Activated B cell treated with CpG ODN at 0.5 μM for 24 hours (primary cell): ENCODE measurements around the gene IGFL4. TPM values are rescaled to one million over a fixed set of nuclear protein-coding genes. Genes with fewer than 3 reads are reported as not detected.

Source experiments
- ATAC-seq: fragments of 200-7000 bp; cut with Tn5 transposase; one replicate; pipeline ENCODE4 v1.10.0; 2021; ENCODE audit warnings: low read depth, mild to moderate bottlenecking, moderate library complexity
- CTCF ChIA-PET: fragments of 350-600 bp; sonication (Branson Sonifier 250); formaldehyde crosslinking; loops from one replicate; lab custom pipeline; 2021; ENCODE audit warnings: antibody characterized with exemption; lab: Charles Lee
- POLR2A ChIA-PET: fragments of 350-600 bp; sonication (Branson Sonifier 250); formaldehyde crosslinking; loops from one replicate; lab custom pipeline; 2021; ENCODE audit warnings: antibody characterized with exemption; lab: Charles Lee
- DNase-seq: peaks from one replicate; pipeline ENCODE4 v3.0.0; 2022
- H3K27ac Mint-ChIP-seq: one replicate; pipeline ENCODE4 v1.8.0; 2020; ENCODE audit warnings: mixed read lengths
- H3K27me3 Mint-ChIP-seq: one replicate; pipeline ENCODE4 v1.8.0; 2021; ENCODE audit warnings: mixed read lengths
- H3K36me3 Mint-ChIP-seq: one replicate; pipeline ENCODE4 v1.8.0; 2021; ENCODE audit warnings: low read depth, mixed read lengths
- H3K4me1 Mint-ChIP-seq: one replicate; pipeline ENCODE4 v1.8.0; 2021; ENCODE audit warnings: mixed read lengths
- H3K4me3 Mint-ChIP-seq: one replicate; pipeline ENCODE4 v1.8.0; 2020; ENCODE audit warnings: mild to moderate bottlenecking, mixed read lengths
- H3K9me3 Mint-ChIP-seq: one replicate; pipeline ENCODE4 v1.8.0; 2020; ENCODE audit warnings: mixed read lengths
- intact Hi-C: fragments of 100-400 bp; cut with micrococcal nuclease; formaldehyde crosslinking; loops from one replicate; pipeline ENCODE4 v1.15.1; 2024
- total RNA-seq: library from RNA; stranded (reverse); gene quantifications from 2 replicates; pipeline ENCODE4 v1.2.3, GENCODE V29; 2022
- TF ChIP-seq, protein P1 (sequence below): fragments of 200-600 bp; IDR thresholded peaks from one replicate; pipeline ENCODE4 v1.8.0; 2022; ENCODE audit warnings: antibody characterized with exemption, mild to moderate bottlenecking

IGFL4 gene
- total RNA-seq, 1 donor from 2014 or later = not detected

DNA sequence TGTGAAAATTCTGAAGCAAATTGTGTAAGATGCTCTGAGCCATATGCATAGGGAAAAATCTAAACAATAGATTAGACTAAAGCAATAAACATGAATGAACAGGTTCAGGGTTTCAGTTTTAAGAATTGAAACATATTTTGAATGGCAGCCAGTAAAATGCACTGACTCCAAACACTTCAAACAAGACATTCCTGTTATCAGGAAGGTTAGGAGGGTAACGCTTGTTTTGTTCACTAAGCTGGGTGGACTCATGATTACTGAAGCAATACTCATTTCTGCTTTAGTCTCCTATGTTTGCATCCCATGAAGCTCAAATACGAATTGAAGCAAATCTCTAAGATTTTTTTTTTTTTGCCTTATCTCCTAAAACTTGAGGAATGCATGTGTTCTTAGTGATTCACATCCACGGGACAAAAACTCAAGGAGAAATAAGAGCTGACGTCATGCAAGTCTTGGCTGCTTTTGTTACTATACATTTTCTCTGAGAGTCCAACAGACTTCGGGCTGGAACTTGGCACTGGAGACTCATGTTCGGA lies 29.1 kb upstream of the IGFL4 start:
- ChIA-PET CTCF (interaction anchor here (0.6 kb wide), 1 partner anchor 76 kb away, joined by 3 read pairs; no protein-coding TSS in a partner anchor), POLR2A (no interaction called here)
- peaks cover 71% of the 10 kb centered on the region for H3K27me3 Mint-ChIP-seq
- no peaks in the 10 kb centered on the region for H3K36me3 Mint-ChIP-seq
- intact Hi-C loops = no loop called here
- TF ChIP-seq, protein P1, sequence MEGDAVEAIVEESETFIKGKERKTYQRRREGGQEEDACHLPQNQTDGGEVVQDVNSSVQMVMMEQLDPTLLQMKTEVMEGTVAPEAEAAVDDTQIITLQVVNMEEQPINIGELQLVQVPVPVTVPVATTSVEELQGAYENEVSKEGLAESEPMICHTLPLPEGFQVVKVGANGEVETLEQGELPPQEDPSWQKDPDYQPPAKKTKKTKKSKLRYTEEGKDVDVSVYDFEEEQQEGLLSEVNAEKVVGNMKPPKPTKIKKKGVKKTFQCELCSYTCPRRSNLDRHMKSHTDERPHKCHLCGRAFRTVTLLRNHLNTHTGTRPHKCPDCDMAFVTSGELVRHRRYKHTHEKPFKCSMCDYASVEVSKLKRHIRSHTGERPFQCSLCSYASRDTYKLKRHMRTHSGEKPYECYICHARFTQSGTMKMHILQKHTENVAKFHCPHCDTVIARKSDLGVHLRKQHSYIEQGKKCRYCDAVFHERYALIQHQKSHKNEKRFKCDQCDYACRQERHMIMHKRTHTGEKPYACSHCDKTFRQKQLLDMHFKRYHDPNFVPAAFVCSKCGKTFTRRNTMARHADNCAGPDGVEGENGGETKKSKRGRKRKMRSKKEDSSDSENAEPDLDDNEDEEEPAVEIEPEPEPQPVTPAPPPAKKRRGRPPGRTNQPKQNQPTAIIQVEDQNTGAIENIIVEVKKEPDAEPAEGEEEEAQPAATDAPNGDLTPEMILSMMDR = no peak
- no peak overlapping the region for H3K4me3 Mint-ChIP-seq
- no peaks in the 10 kb centered on the region for H3K9me3 Mint-ChIP-seq
- no peak for ATAC-seq
- H3K4me1 Mint-ChIP-seq = no peaks in the 10 kb centered on the region
- no peak overlapping the region for H3K27ac Mint-ChIP-seq
- no peak for DNase-seq

GRCh38 chr19:46068345-46069258 lies 27.8 kb upstream of the IGFL4 start:
- TF ChIP-seq, protein P1 = no peak
- intact Hi-C loops = no loop called here
- H3K27me3 Mint-ChIP-seq = peaks cover 66% of the 10 kb centered on the region
- DNase-seq (no peak), ATAC-seq (no peak)
- ChIA-PET CTCF (no interaction called here), POLR2A (no interaction called here)
- no peak overlapping the region for H3K27ac Mint-ChIP-seq
- H3K9me3 Mint-ChIP-seq = no peaks in the 10 kb centered on the region
- no peak overlapping the region for H3K4me3 Mint-ChIP-seq
- H3K36me3 Mint-ChIP-seq = no peaks in the 10 kb centered on the region
- H3K4me1 Mint-ChIP-seq = no peaks in the 10 kb centered on the region

- Mint-ChIP-seq H3K27me3 (peaks cover 65% of the 10 kb centered on the region), H3K27ac (no peak overlapping the region), H3K4me1 (no peaks in the 10 kb centered on the region), H3K36me3 (no peaks in the 10 kb centered on the region), H3K4me3 (no peak overlapping the region), H3K9me3 (no peaks in the 10 kb centered on the region)
- no peak for DNase-seq
- intact Hi-C loops = no loop called here
- POLR2A ChIA-PET = no interaction called here
- CTCF ChIA-PET = no interaction called here
- no peak for ATAC-seq
- TF ChIP-seq, protein P1 = no peak
These were observed 26.9 kb upstream of the IGFL4 start for GRCh38 chr19:46067691-46068090.

GRCh38 chr19:46066471-46066870 lies 25.7 kb upstream of the IGFL4 start:
- H3K27me3 Mint-ChIP-seq = peaks cover 54% of the 10 kb centered on the region
- no peak overlapping the region for H3K27ac Mint-ChIP-seq
- intact Hi-C loops = no loop called here
- H3K4me1 Mint-ChIP-seq = no peaks in the 10 kb centered on the region
- peaks cover 4% of the 10 kb centered on the region for H3K9me3 Mint-ChIP-seq
- TF ChIP-seq, protein P1 = no peak
- H3K4me3 Mint-ChIP-seq = no peak overlapping the region
- ATAC-seq (no peak), DNase-seq (no peak)
- ChIA-PET POLR2A (no interaction called here), CTCF (no interaction called here)
- H3K36me3 Mint-ChIP-seq = no peaks in the 10 kb centered on the region

GRCh38 chr19:46065486-46066071 lies 24.8 kb upstream of the IGFL4 start:
- Mint-ChIP-seq H3K27ac (no peak overlapping the region), H3K36me3 (no peaks in the 10 kb centered on the region), H3K27me3 (peaks cover 47% of the 10 kb centered on the region), H3K9me3 (peaks cover 10% of the 10 kb centered on the region), H3K4me3 (no peak overlapping the region), H3K4me1 (no peaks in the 10 kb centered on the region)
- CTCF ChIA-PET = no interaction called here
- TF ChIP-seq, protein P1 = no peak
- POLR2A ChIA-PET = no interaction called here
- intact Hi-C loops = no loop called here
- no peak for DNase-seq
- no peak for ATAC-seq
